ENCODE measurements around the gene FAM181A.

FAM181A gene

GRCh38 chr14:93939304-93940229 lies 12.4 kb downstream of the FAM181A start:
- Mint-ChIP-seq H3K4me1 (peaks cover 25% of the 10 kb centered on the region), H3K27me3 (ENCODE audit: low read depth, poor library complexity) (peaks cover 72% of the 10 kb centered on the region), H3K27ac (no peak overlapping the region), H3K36me3 (ENCODE audit: low read depth) (no peaks in the 10 kb centered on the region), H3K4me3 (peak overlapping the region; percentile 58), H3K9me3 (peaks cover 4% of the 10 kb centered on the region)
- DNase-seq, result peak; percentile 95
- peak; percentile 83 for TF ChIP-seq CTCF (IDR thresholded peaks at IDR 0.05)

- TF ChIP-seq CTCF (IDR thresholded peaks at IDR 0.05), result no peak
- peaks cover 67% of the 10 kb centered on the region for H3K27me3 Mint-ChIP-seq (ENCODE audit: low read depth, poor library complexity)
- H3K36me3 Mint-ChIP-seq (ENCODE audit: low read depth), result no peaks in the 10 kb centered on the region
- DNase-seq, result no peak
- peak overlapping the region; percentile 65 for H3K4me3 Mint-ChIP-seq
- no peak overlapping the region for H3K27ac Mint-ChIP-seq
- H3K9me3 Mint-ChIP-seq, result peaks cover 4% of the 10 kb centered on the region
- H3K4me1 Mint-ChIP-seq, result peaks cover 23% of the 10 kb centered on the region
Observed at GRCh38 chr14:93940437-93940836, 13.3 kb downstream of the FAM181A start.

GRCh38 chr14:93941293-93941910 lies 14.3 kb downstream of the FAM181A start:
- peaks cover 66% of the 10 kb centered on the region for H3K27me3 Mint-ChIP-seq (ENCODE audit: low read depth, poor library complexity)
- no peak overlapping the region for H3K4me3 Mint-ChIP-seq
- peaks cover 28% of the 10 kb centered on the region for H3K4me1 Mint-ChIP-seq
- H3K9me3 Mint-ChIP-seq, result peaks cover 4% of the 10 kb centered on the region
- H3K36me3 Mint-ChIP-seq (ENCODE audit: low read depth), result no peaks in the 10 kb centered on the region
- DNase-seq, result no peak
- TF ChIP-seq CTCF (IDR thresholded peaks at IDR 0.05), result no peak
- H3K27ac Mint-ChIP-seq, result no peak overlapping the region

GRCh38 chr14:93943052-93943451 lies 15.9 kb downstream of the FAM181A start:
- Mint-ChIP-seq H3K4me3 (no peak overlapping the region), H3K27me3 (ENCODE audit: low read depth, poor library complexity) (peaks cover 53% of the 10 kb centered on the region), H3K9me3 (no peaks in the 10 kb centered on the region), H3K27ac (no peak overlapping the region), H3K4me1 (peaks cover 37% of the 10 kb centered on the region), H3K36me3 (ENCODE audit: low read depth) (no peaks in the 10 kb centered on the region)
- no peak for TF ChIP-seq CTCF (IDR thresholded peaks at IDR 0.05)
- no peak for DNase-seq

GRCh38 chr14:93943930-93944329 lies 16.8 kb downstream of the FAM181A start:
- Mint-ChIP-seq H3K4me3 (no peak overlapping the region), H3K9me3 (no peaks in the 10 kb centered on the region), H3K27ac (no peak overlapping the region), H3K27me3 (ENCODE audit: low read depth, poor library complexity) (peaks cover 44% of the 10 kb centered on the region), H3K36me3 (ENCODE audit: low read depth) (no peaks in the 10 kb centered on the region), H3K4me1 (peaks cover 37% of the 10 kb centered on the region)
- no peak for TF ChIP-seq CTCF (IDR thresholded peaks at IDR 0.05)
- DNase-seq, result no peak
